ENCODE data around the gene NPAS3.

DNA sequence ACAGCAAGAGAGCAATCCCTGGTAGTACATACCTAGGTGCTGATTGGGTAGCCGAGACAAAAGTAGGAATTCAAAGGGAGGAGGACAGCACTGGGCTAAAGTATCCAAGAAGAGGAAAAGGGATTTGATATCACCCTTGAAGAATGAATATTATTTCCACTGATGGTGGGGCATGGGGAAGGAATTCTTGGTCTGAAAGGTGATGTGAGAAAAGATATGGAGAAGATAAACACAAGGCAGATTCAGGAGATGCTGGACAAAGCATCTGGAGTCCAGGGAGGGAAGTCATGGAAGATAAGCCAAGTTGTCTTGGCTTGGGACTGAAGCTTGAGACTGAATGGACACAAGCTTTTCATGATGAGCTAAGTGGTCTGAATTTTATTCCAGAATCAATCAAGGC lies 818.2 kb downstream of the NPAS3 start:
- TF ChIP-seq MAX (IDR thresholded peaks at IDR 0.05) (no peak), POLR2A (IDR thresholded peaks at IDR 0.05; ENCODE audit: control extremely low read depth in 1 of 2, low read depth in 2 of 2, low read length in 2 of 2) (no peak), EZH2 (IDR thresholded peaks at IDR 0.05; ENCODE audit: low read depth, low read length, severe bottlenecking) (no peak)
- TF ChIP-seq, protein P1, sequence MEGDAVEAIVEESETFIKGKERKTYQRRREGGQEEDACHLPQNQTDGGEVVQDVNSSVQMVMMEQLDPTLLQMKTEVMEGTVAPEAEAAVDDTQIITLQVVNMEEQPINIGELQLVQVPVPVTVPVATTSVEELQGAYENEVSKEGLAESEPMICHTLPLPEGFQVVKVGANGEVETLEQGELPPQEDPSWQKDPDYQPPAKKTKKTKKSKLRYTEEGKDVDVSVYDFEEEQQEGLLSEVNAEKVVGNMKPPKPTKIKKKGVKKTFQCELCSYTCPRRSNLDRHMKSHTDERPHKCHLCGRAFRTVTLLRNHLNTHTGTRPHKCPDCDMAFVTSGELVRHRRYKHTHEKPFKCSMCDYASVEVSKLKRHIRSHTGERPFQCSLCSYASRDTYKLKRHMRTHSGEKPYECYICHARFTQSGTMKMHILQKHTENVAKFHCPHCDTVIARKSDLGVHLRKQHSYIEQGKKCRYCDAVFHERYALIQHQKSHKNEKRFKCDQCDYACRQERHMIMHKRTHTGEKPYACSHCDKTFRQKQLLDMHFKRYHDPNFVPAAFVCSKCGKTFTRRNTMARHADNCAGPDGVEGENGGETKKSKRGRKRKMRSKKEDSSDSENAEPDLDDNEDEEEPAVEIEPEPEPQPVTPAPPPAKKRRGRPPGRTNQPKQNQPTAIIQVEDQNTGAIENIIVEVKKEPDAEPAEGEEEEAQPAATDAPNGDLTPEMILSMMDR (IDR thresholded peaks at IDR 0.05; ENCODE audit: control extremely low read depth in 1 of 3, insufficient read depth in 1 of 3, low read depth in 1 of 3, low read length in 3 of 3): no peak

Data from H1 (cell line).